Calu3 (cell line): ENCODE data around the gene SLC16A10. TPM values are rescaled to one million over a fixed set of nuclear protein-coding genes. Genes with fewer than 3 reads are reported as not detected.

Experiments
- BruUV-seq: library from RNA; stranded (reverse); fragments of 400-500 nt; replicated peaks from 2 replicates; lab custom pipeline; 2021; lab: Mats Ljungman, UMichigan
- CTCF ChIA-PET: fragments of 300-600 bp; sonication (Branson Sonifier 250); formaldehyde crosslinking; loops from one replicate; lab custom pipeline; 2022; ENCODE audit warnings: antibody characterized with exemption; lab: Charles Lee
- DNase-seq: peaks from one replicate; pipeline ENCODE4 v3.0.0; 2022
- H3K27ac Mint-ChIP-seq: one replicate; pipeline ENCODE4 v1.8.0; 2022; ENCODE audit warnings: mixed read lengths; ENCODE audit not compliant: unreplicated experiment
- H3K27me3 Mint-ChIP-seq: one replicate; pipeline ENCODE4 v1.8.0; 2022; ENCODE audit warnings: mixed read lengths; ENCODE audit not compliant: unreplicated experiment
- H3K36me3 Mint-ChIP-seq: one replicate; pipeline ENCODE4 v1.8.0; 2022; ENCODE audit warnings: mild to moderate bottlenecking, moderate library complexity, mixed read lengths; ENCODE audit not compliant: insufficient read depth, unreplicated experiment
- H3K4me1 Mint-ChIP-seq: one replicate; pipeline ENCODE4 v1.8.0; 2022; ENCODE audit warnings: mild to moderate bottlenecking, low read depth, mixed read lengths; ENCODE audit not compliant: unreplicated experiment
- H3K4me3 Mint-ChIP-seq: one replicate; pipeline ENCODE4 v1.8.0; 2022; ENCODE audit warnings: mild to moderate bottlenecking, low read depth, moderate library complexity, mixed read lengths; ENCODE audit not compliant: unreplicated experiment
- H3K9me3 Mint-ChIP-seq: one replicate; pipeline ENCODE4 v1.8.0; 2022; ENCODE audit warnings: low read depth, mixed read lengths; ENCODE audit not compliant: unreplicated experiment
- intact Hi-C: fragments of 100-400 bp; cut with micrococcal nuclease; formaldehyde crosslinking; loops from one replicate; pipeline ENCODE4 v1.10.0; 2022; ENCODE audit not compliant: unreplicated experiment
- total RNA-seq: library from RNA; stranded (reverse); gene quantifications from 2 replicates; pipeline ENCODE4 v1.2.3, GENCODE V29; 2022
- TF ChIP-seq, protein P1 (sequence below): fragments of 200-600 bp; IDR thresholded peaks from one replicate; pipeline ENCODE4 v1.8.0; 2022; ENCODE audit warnings: antibody characterized with exemption; ENCODE audit not compliant: unreplicated experiment

SLC16A10 gene
- total RNA-seq, 1 experiment from 2014 or later = 2.6 TPM

DNA sequence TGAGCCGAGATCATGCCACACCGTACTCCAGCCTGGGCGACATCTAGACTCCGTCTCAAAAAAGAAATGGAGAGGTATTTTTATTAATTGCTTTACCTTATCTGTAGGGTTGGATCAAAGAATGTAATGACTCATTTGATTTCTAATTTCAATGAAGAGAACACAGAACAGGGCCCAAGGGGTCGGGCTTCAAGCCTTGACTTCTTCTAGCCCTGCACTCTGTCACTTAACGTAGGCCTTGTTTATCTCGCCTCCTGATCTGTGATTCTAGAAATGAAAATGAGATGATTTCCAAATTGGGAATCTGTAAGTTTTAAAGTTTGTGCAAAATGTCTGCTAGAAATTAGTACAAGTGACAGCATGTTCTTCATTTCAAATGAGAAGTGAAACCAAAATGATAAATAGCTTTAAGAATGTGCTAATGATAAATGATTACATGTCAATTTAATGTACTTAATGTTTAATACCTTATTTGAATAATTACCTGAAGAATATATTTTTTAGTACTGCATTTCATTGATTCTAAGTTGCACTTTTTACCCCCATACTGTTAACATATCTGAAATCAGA lies 180.5 kb downstream of the SLC16A10 start:
- no peak overlapping the region for H3K4me3 Mint-ChIP-seq
- no peaks in the 10 kb centered on the region for H3K9me3 Mint-ChIP-seq
- no peaks in the 10 kb centered on the region for H3K27me3 Mint-ChIP-seq
- CTCF ChIA-PET = no interaction called here
- DNase-seq = no peak
- H3K36me3 Mint-ChIP-seq = peaks cover 46% of the 10 kb centered on the region
- H3K27ac Mint-ChIP-seq = no peak overlapping the region
- intact Hi-C loops = loop anchor here (10.0 kb wide), 1 partner anchor 87 kb away; no protein-coding TSS in a partner anchor
- H3K4me1 Mint-ChIP-seq = peaks cover 8% of the 10 kb centered on the region
- TF ChIP-seq, protein P1, sequence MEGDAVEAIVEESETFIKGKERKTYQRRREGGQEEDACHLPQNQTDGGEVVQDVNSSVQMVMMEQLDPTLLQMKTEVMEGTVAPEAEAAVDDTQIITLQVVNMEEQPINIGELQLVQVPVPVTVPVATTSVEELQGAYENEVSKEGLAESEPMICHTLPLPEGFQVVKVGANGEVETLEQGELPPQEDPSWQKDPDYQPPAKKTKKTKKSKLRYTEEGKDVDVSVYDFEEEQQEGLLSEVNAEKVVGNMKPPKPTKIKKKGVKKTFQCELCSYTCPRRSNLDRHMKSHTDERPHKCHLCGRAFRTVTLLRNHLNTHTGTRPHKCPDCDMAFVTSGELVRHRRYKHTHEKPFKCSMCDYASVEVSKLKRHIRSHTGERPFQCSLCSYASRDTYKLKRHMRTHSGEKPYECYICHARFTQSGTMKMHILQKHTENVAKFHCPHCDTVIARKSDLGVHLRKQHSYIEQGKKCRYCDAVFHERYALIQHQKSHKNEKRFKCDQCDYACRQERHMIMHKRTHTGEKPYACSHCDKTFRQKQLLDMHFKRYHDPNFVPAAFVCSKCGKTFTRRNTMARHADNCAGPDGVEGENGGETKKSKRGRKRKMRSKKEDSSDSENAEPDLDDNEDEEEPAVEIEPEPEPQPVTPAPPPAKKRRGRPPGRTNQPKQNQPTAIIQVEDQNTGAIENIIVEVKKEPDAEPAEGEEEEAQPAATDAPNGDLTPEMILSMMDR = no peak
- BruUV-seq = no TSS peak

GRCh38 chr6:111269401-111269970 lies 182.2 kb downstream of the SLC16A10 start:
- Mint-ChIP-seq H3K4me1 (no peaks in the 10 kb centered on the region), H3K9me3 (no peaks in the 10 kb centered on the region), H3K36me3 (peaks cover 37% of the 10 kb centered on the region), H3K27ac (no peak overlapping the region), H3K27me3 (no peaks in the 10 kb centered on the region), H3K4me3 (no peak overlapping the region)
- no TSS peak for BruUV-seq
- intact Hi-C loops = loop anchor here (10.0 kb wide), 1 partner anchor 85 kb away; no protein-coding TSS in a partner anchor
- TF ChIP-seq, protein P1 = no peak
- CTCF ChIA-PET = no interaction called here
- DNase-seq = no peak

- DNase-seq = no peak
- H3K4me3 Mint-ChIP-seq = no peak overlapping the region
- CTCF ChIA-PET = no interaction called here
- no peaks in the 10 kb centered on the region for H3K9me3 Mint-ChIP-seq
- no peak overlapping the region for H3K27ac Mint-ChIP-seq
- H3K27me3 Mint-ChIP-seq = no peaks in the 10 kb centered on the region
- TF ChIP-seq, protein P1 = no peak
- H3K4me1 Mint-ChIP-seq = no peaks in the 10 kb centered on the region
- H3K36me3 Mint-ChIP-seq = peaks cover 34% of the 10 kb centered on the region
- no TSS peak for BruUV-seq
- intact Hi-C loops = no loop called here
These were observed 182.8 kb downstream of the SLC16A10 start for GRCh38 chr6:111270121-111270520.

- no peak for DNase-seq
- CTCF ChIA-PET = no interaction called here
- TF ChIP-seq, protein P1 = no peak
- Mint-ChIP-seq H3K9me3 (no peaks in the 10 kb centered on the region), H3K4me3 (no peak overlapping the region), H3K36me3 (peaks cover 28% of the 10 kb centered on the region), H3K27me3 (no peaks in the 10 kb centered on the region), H3K4me1 (no peaks in the 10 kb centered on the region), H3K27ac (no peak overlapping the region)
- intact Hi-C loops = no loop called here
- BruUV-seq = no TSS peak
These were observed 187.4 kb downstream of the SLC16A10 start for GRCh38 chr6:111274593-111275217.
